HepG2 (cell line): ENCODE data around the gene ALG13. TPM values are rescaled to one million over a fixed set of nuclear protein-coding genes. Genes with fewer than 3 reads are reported as not detected.

Experiments used
- AKAP8 ChIP-seq: sonication (generic); formaldehyde crosslinking; IDR thresholded peaks from 2 replicates; pipeline ENCODE4 v1.5.1; 2020; ENCODE audit warnings: mild to moderate bottlenecking, missing genetic modification reagents
- CCDC6 ChIP-seq: sonication (generic); formaldehyde crosslinking; IDR thresholded peaks from 2 replicates; pipeline ENCODE4 v1.8.1; 2022; ENCODE audit warnings: mild to moderate bottlenecking, missing genetic modification reagents, moderate library complexity
- CEBPG ChIP-seq: IDR thresholded peaks from 2 replicates; pipeline ENCODE4 v1.6.1; 2016
- DNMT3B ChIP-seq: conservative IDR thresholded peaks from 2 replicates; pipeline ENCODE4 v1.6.1; 2016; ENCODE audit warnings: missing biosample characterization, control low read depth
- FOXP1 ChIP-seq, 2 experiments: fragments of 450-650 bp in 1 of 2; IDR thresholded peaks; 2 replicates each; pipeline ENCODE4 v1.6.1; 2017 to 2018; ENCODE audit warnings: antibody characterized with exemption in 1 of 2
- GABPA ChIP-seq, 2 experiments: IDR thresholded peaks; 2 replicates each; pipeline ENCODE4 v1.6.1; 2011 to 2016; ENCODE audit warnings: low read depth in 2 of 2, low read length in 1 of 2, missing biosample characterization in 1 of 2, missing genetic modification characterization in 1 of 2
- HOXA3 ChIP-seq: sonication (generic); formaldehyde crosslinking; IDR thresholded peaks from 2 replicates; pipeline ENCODE4 v1.5.0; 2020; ENCODE audit warnings: missing genetic modification reagents
- MZF1 ChIP-seq: sonication (generic); formaldehyde crosslinking; IDR thresholded peaks from 2 replicates; pipeline ENCODE4 v1.8.1; 2023; ENCODE audit warnings: mild to moderate bottlenecking, missing genetic modification reagents, borderline replicate concordance
- PAX8 ChIP-seq: sonication (generic); formaldehyde crosslinking; IDR thresholded peaks from 2 replicates; pipeline ENCODE4 v1.8.0; 2022; ENCODE audit warnings: mild to moderate bottlenecking, missing genetic modification reagents, borderline replicate concordance
- SIX4 ChIP-seq: sonication (generic); formaldehyde crosslinking; IDR thresholded peaks from 2 replicates; pipeline ENCODE4 v1.4.0; 2020; ENCODE audit warnings: missing genetic modification reagents
- SUZ12 ChIP-seq: fragments of 150-350 bp; IDR thresholded peaks from 2 replicates; pipeline ENCODE4 v1.6.1; 2014; ENCODE audit warnings: low read depth, low read length
- TCF7 ChIP-seq: sonication (generic); IDR thresholded peaks from 2 replicates; pipeline ENCODE4 v1.6.1; 2016; ENCODE audit warnings: antibody characterized with exemption, low read depth
- U2AF2 ChIP-seq: fragments of 200-400 bp; formaldehyde crosslinking; IDR thresholded peaks from 2 replicates; pipeline ENCODE4 v1.6.1; 2017; ENCODE audit warnings: low read depth, mild to moderate bottlenecking, low read length
- ZFP36 ChIP-seq: fragments of 150-350 bp; IDR thresholded peaks from 2 replicates; pipeline ENCODE4 v1.6.1; 2018; ENCODE audit warnings: borderline replicate concordance, low read length, low read depth; ENCODE audit not compliant: partially characterized antibody
- ZFX ChIP-seq: sonication (generic); formaldehyde crosslinking; IDR thresholded peaks from 2 replicates; pipeline ENCODE4 v1.4.0; 2020; ENCODE audit warnings: mild to moderate bottlenecking, low read depth, missing genetic modification reagents, moderate library complexity
- ZNF264 ChIP-seq: sonication (generic); formaldehyde crosslinking; IDR thresholded peaks from 2 replicates; pipeline ENCODE4 v1.4.0; 2020; ENCODE audit warnings: missing genetic modification reagents
- ZNF292 ChIP-seq: sonication (generic); formaldehyde crosslinking; IDR thresholded peaks from 2 replicates; pipeline ENCODE4 v1.8.1; 2022; ENCODE audit warnings: mild to moderate bottlenecking, low read depth, missing genetic modification reagents, borderline replicate concordance
- ZNF484 ChIP-seq: sonication (generic); formaldehyde crosslinking; IDR thresholded peaks from 2 replicates; pipeline ENCODE4 v1.5.1; 2020; ENCODE audit warnings: mild to moderate bottlenecking, low read depth, missing genetic modification reagents, borderline replicate concordance
- ZNF549 ChIP-seq: sonication (generic); formaldehyde crosslinking; IDR thresholded peaks from 2 replicates; pipeline ENCODE4 v1.5.0; 2020; ENCODE audit warnings: missing genetic modification reagents
- ZNF709 ChIP-seq: sonication (generic); formaldehyde crosslinking; IDR thresholded peaks from 2 replicates; pipeline ENCODE4 v1.5.0; 2020; ENCODE audit warnings: mild to moderate bottlenecking, missing genetic modification reagents
- ZNF839 ChIP-seq: sonication (generic); formaldehyde crosslinking; IDR thresholded peaks from 2 replicates; pipeline ENCODE4 v1.4.0; 2020; ENCODE audit warnings: missing genetic modification reagents, mild to moderate bottlenecking, borderline replicate concordance
- polyA plus RNA-seq, 8 experiments: library from polyadenylated mRNA; depleted of rRNA in 3 of 8; stranded (reverse) in 7 of 8; unstranded in 1 of 8; fragments of >200 nt; fragmentation: Illumina TruSeq in 4 of 8; extraction: Trizol in 4 of 8; gene quantifications; 2 replicates each; pipeline versions ENCODE4 v1.2.1 to v1.2.3, GENCODE V29; 2011 to 2016; ENCODE audit warnings: low read depth in 4 of 8, missing spikeins in 1 of 8, mixed read lengths in 1 of 8; ENCODE audit not compliant: insufficient read depth in 1 of 8
- total RNA-seq, 5 experiments: library from RNA; depleted of rRNA; stranded (reverse); fragments of >200 nt; fragmentation: Illumina TruSeq; extraction: Trizol; gene quantifications; 2 replicates each; pipeline ENCODE4 v1.2.3, GENCODE V29; 2016; ENCODE audit warnings: low read depth in 1 of 5
- TF ChIP-seq, protein P1 (sequence below): sonication (generic); formaldehyde crosslinking; IDR thresholded peaks from 2 replicates; pipeline ENCODE4 v1.5.1; 2020; ENCODE audit warnings: mild to moderate bottlenecking, moderate library complexity, missing genetic modification reagents
- TF ChIP-seq, protein P2 (sequence below): sonication (generic); formaldehyde crosslinking; conservative IDR thresholded peaks from 2 replicates; pipeline ENCODE4 v1.5.0; 2020; ENCODE audit warnings: missing genetic modification reagents
- TF ChIP-seq, protein P3 (sequence below): sonication (generic); formaldehyde crosslinking; IDR thresholded peaks from 2 replicates; pipeline ENCODE4 v1.4.0; 2020; ENCODE audit warnings: missing genetic modification reagents
- TF ChIP-seq, protein P4 (sequence below): sonication (generic); formaldehyde crosslinking; IDR thresholded peaks from 2 replicates; pipeline ENCODE4 v1.4.0; 2020; ENCODE audit warnings: missing genetic modification reagents

The ALG13 gene
- total and polyA plus RNA-seq, 2 of the 13 experiments (the other 11 are each of a cell fraction or from before 2014, with no cell fraction given), result 31.2 to 65.5 TPM

DNA sequence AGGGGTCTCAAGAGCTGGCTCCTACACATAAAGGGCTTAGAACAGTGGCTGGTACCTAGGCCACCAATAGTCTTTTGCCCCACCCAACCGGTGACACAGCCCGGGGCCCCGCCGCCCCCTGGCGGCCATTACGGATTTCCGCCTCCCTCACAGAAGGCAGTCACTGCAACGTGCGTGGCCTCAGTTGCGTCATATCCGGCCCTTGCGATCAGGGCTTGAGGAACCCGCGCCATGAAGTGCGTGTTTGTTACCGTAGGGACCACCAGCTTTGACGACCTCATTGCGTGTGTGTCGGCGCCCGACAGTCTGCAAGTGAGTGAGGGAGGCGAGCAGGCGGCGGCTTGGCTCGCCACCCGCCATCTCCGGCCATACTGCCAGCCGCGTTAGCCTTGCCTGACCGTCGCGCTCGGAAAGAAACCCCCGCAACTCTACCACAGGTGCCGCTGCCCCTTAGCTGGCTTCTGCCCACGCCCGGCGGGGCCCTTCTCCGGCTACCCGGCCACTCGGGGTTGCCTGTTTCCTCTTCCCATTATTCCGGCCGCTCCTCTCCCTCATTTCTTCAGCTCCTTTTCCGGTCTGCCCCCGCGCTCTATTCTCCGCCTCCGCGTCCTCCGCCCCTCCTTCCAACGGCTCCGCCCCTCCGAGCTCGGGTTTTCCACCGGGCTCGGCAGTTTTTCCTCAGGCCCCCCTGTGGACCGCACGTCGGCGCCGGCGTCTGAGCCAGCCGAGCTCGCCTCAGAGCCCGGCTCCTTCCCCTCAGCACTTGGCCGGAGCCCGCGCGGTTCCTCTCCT is at the start of gene ALG13 (continued):
- TF ChIP-seq, protein P1, sequence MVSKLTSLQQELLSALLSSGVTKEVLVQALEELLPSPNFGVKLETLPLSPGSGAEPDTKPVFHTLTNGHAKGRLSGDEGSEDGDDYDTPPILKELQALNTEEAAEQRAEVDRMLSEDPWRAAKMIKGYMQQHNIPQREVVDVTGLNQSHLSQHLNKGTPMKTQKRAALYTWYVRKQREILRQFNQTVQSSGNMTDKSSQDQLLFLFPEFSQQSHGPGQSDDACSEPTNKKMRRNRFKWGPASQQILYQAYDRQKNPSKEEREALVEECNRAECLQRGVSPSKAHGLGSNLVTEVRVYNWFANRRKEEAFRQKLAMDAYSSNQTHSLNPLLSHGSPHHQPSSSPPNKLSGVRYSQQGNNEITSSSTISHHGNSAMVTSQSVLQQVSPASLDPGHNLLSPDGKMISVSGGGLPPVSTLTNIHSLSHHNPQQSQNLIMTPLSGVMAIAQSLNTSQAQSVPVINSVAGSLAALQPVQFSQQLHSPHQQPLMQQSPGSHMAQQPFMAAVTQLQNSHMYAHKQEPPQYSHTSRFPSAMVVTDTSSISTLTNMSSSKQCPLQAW (CRISPR knock-in tag), result no peak
- TF ChIP-seq, protein P2, sequence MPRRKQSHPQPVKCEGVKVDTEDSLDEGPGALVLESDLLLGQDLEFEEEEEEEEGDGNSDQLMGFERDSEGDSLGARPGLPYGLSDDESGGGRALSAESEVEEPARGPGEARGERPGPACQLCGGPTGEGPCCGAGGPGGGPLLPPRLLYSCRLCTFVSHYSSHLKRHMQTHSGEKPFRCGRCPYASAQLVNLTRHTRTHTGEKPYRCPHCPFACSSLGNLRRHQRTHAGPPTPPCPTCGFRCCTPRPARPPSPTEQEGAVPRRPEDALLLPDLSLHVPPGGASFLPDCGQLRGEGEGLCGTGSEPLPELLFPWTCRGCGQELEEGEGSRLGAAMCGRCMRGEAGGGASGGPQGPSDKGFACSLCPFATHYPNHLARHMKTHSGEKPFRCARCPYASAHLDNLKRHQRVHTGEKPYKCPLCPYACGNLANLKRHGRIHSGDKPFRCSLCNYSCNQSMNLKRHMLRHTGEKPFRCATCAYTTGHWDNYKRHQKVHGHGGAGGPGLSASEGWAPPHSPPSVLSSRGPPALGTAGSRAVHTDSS, result no peak
- no peak for TF ChIP-seq PAX8 (CRISPR knock-in tag)
- no peak for TF ChIP-seq MZF1
- no peak for TF ChIP-seq ZFP36
- TF ChIP-seq SUZ12, result no peak
- no peak for TF ChIP-seq SIX4
- peak; percentile 45; the same call in 1 of the 2 replicates for TF ChIP-seq ZFX (CRISPR knock-in tag)
- peak; percentile 75 for TF ChIP-seq GABPA (IDR thresholded peaks at IDR 0.05; ENCODE audit: low read depth, low read length)
- TF ChIP-seq GABPA (CRISPR knock-in tag; IDR thresholded peaks at IDR 0.05; ENCODE audit: low read depth), result peak; percentile 93
- no peak for TF ChIP-seq FOXP1 (IDR thresholded peaks at IDR 0.05)
- TF ChIP-seq FOXP1 (CRISPR knock-in tag; IDR thresholded peaks at IDR 0.05), result no peak
- peak; percentile 95 for TF ChIP-seq HOXA3 (CRISPR knock-in tag)
- TF ChIP-seq, protein P3, sequence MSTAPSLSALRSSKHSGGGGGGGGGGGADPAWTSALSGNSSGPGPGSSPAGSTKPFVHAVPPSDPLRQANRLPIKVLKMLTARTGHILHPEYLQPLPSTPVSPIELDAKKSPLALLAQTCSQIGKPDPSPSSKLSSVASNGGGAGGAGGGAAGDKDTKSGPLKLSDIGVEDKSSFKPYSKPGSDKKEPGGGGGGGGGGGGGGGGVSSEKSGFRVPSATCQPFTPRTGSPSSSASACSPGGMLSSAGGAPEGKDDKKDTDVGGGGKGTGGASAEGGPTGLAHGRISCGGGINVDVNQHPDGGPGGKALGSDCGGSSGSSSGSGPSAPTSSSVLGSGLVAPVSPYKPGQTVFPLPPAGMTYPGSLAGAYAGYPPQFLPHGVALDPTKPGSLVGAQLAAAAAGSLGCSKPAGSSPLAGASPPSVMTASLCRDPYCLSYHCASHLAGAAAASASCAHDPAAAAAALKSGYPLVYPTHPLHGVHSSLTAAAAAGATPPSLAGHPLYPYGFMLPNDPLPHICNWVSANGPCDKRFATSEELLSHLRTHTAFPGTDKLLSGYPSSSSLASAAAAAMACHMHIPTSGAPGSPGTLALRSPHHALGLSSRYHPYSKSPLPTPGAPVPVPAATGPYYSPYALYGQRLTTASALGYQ (CRISPR knock-in tag), result no peak
- no peak for TF ChIP-seq ZNF549
- TF ChIP-seq ZNF292, result no peak
- TF ChIP-seq U2AF2, result no peak
- no peak for TF ChIP-seq ZNF709 (CRISPR knock-in tag)
- TF ChIP-seq AKAP8 (CRISPR knock-in tag), result no peak
- no peak; the same call in 1 of the 2 replicates for TF ChIP-seq CCDC6 (CRISPR knock-in tag)
- TF ChIP-seq, protein P4, sequence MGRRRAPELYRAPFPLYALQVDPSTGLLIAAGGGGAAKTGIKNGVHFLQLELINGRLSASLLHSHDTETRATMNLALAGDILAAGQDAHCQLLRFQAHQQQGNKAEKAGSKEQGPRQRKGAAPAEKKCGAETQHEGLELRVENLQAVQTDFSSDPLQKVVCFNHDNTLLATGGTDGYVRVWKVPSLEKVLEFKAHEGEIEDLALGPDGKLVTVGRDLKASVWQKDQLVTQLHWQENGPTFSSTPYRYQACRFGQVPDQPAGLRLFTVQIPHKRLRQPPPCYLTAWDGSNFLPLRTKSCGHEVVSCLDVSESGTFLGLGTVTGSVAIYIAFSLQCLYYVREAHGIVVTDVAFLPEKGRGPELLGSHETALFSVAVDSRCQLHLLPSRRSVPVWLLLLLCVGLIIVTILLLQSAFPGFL (CRISPR knock-in tag), result no peak
- TF ChIP-seq DNMT3B (CRISPR knock-in tag), result no peak
- TF ChIP-seq ZNF484 (CRISPR knock-in tag), result no peak
- no peak for TF ChIP-seq TCF7
- TF ChIP-seq CEBPG (CRISPR knock-in tag), result peak; percentile 96
- no peak for TF ChIP-seq ZNF839
- peak; percentile 46; the same call in 1 of the 2 replicates for TF ChIP-seq ZNF264 (CRISPR knock-in tag)
